Right renal cortex interstitium (tissue), 3 donors: ENCODE results near the gene PHOSPHO1. TPM values are rescaled to one million over a fixed set of nuclear protein-coding genes. Genes with fewer than 3 reads are reported as not detected.
"Not testable (repeated sequence)": the region's sequence is repeated elsewhere in the genome, so short reads cannot be mapped to it uniquely, and the experiment has no call there.

Source experiments
- DNase-seq, 3 donors: peaks; one replicate each; pipeline ENCODE4 v3.0.0-alpha.2; 2013; ENCODE audit warnings: low read depth in 3 of 3, low spot score in 2 of 3
- polyA plus RNA-seq, 3 donors: library from polyadenylated mRNA; unstranded; fragments of 120-200 nt; gene quantifications; one replicate each; pipeline ENCODE4 v1.2.1, GENCODE V29; 2013; ENCODE audit not compliant: insufficient read length in 3 of 3

Gene PHOSPHO1
- 1 to 10 TPM; 1.5 to 1.7 (median 1.7) TPM for polyA plus RNA-seq

GRCh38 chr17:49230636-49231562 is at the start of gene PHOSPHO1:
Gene PHOSPHO1 (minus strand): TSS chr17:49230787. CDS start chr17:49226691, 4,096 bp downstream.
- DNase-seq = peak; percentile 64 to 71 (median 68)

GRCh38 chr17:49280061-49280460 is 49.5 kb upstream of the PHOSPHO1 start:
- no peak for DNase-seq

GRCh38 chr17:49279263-49280015 is 48.9 kb upstream of the PHOSPHO1 start:
- DNase-seq = not testable (repeated sequence)

- no peak for DNase-seq
Observed at GRCh38 chr17:49278076-49278475, 47.5 kb upstream of the PHOSPHO1 start.

GRCh38 chr17:49277638-49278037 is 47.1 kb upstream of the PHOSPHO1 start:
- no peak for DNase-seq

- not testable (repeated sequence) for DNase-seq
Observed at GRCh38 chr17:49275981-49276380, 45.4 kb upstream of the PHOSPHO1 start.

GRCh38 chr17:49269356-49269755 is 38.8 kb upstream of the PHOSPHO1 start:
- no peak for DNase-seq

- no peak for DNase-seq
Observed at GRCh38 chr17:49267912-49268311, 37.3 kb upstream of the PHOSPHO1 start.

GRCh38 chr17:49266233-49266632 is 35.6 kb upstream of the PHOSPHO1 start:
- no peak for DNase-seq

- not testable (repeated sequence) for DNase-seq
Observed at GRCh38 chr17:49261540-49261939, 31.0 kb upstream of the PHOSPHO1 start.

GRCh38 chr17:49260817-49261291 is 30.3 kb upstream of the PHOSPHO1 start:
- DNase-seq = no peak

GRCh38 chr17:49260011-49260816 is 29.6 kb upstream of the PHOSPHO1 start:
- DNase-seq = no peak

- DNase-seq = no peak
Observed at GRCh38 chr17:49259663-49260010, 29.1 kb upstream of the PHOSPHO1 start.

- DNase-seq = no peak
Observed at GRCh38 chr17:49258394-49258793, 27.8 kb upstream of the PHOSPHO1 start.

- no peak for DNase-seq
Observed at GRCh38 chr17:49255125-49255524, 24.5 kb upstream of the PHOSPHO1 start.

- no peak for DNase-seq
Observed at GRCh38 chr17:49254066-49254465, 23.5 kb upstream of the PHOSPHO1 start.

GRCh38 chr17:49252148-49252695 is 21.6 kb upstream of the PHOSPHO1 start:
- DNase-seq = no peak

GRCh38 chr17:49249890-49250522 is 19.4 kb upstream of the PHOSPHO1 start:
- no peak for DNase-seq

GRCh38 chr17:49249292-49249794 is 18.8 kb upstream of the PHOSPHO1 start:
- no peak for DNase-seq

GRCh38 chr17:49247944-49248343 is 17.4 kb upstream of the PHOSPHO1 start:
- DNase-seq = no peak
